ENCODE measurements around the gene ZNF662.

- no peak for TF ChIP-seq CTCF (IDR thresholded peaks at IDR 0.05)
- TF ChIP-seq POLR2A (IDR thresholded peaks at IDR 0.05): no peak
These were observed 2.7 kb downstream of the ZNF662 start for GRCh38 chr3:42908675-42909074.

All from thyroid gland (tissue), 4 donors.